Esophagus squamous epithelium (tissue), 5 donors: Measurements from ENCODE around the gene CCNDBP1. TPM values are rescaled to one million over a fixed set of nuclear protein-coding genes. Genes with fewer than 3 reads are reported as not detected.

ENCODE experiments used
- DNase-seq: peaks from one replicate; lab custom pipeline; 2025; lab: John Stamatoyannopoulos, UW
- H3K27ac ChIP-seq, 4 donors: fragments of 200-600 bp; sonication (generic); one replicate each; pipeline ENCODE4 v1.5.1; 2016 to 2019; ENCODE audit warnings: mild to moderate bottlenecking in 1 of 4
- H3K27me3 ChIP-seq, 4 donors: fragments of 200-600 bp; sonication (generic); 1 replicate in 3 of 4; 2 replicates in 1 of 4; pipeline versions ENCODE4 v1.5.1 to v1.6.0; 2017 to 2021; ENCODE audit warnings: antibody characterized with exemption in 1 of 4
- H3K36me3 ChIP-seq, 3 donors: fragments of 200-600 bp; sonication (generic); one replicate each; pipeline ENCODE4 v1.5.1; 2016 to 2019
- H3K4me1 ChIP-seq, 3 donors: fragments of 200-600 bp; sonication (generic); one replicate each; pipeline ENCODE4 v1.5.1; 2017 to 2019
- H3K4me3 ChIP-seq, 4 donors: fragments of 200-600 bp; sonication (generic); 1 replicate in 3 of 4; 2 replicates in 1 of 4; pipeline ENCODE4 v1.5.1; 2016 to 2019; ENCODE audit warnings: mild to moderate bottlenecking in 2 of 4, moderate library complexity in 1 of 4
- H3K9me3 ChIP-seq, 3 donors: fragments of 200-600 bp; sonication (generic); one replicate each; pipeline ENCODE4 v1.5.1; 2016 to 2019
- CTCF ChIP-seq, 6 experiments: fragments of 450-650 bp in 4 of 6; fragments of 200-600 bp in 2 of 6; sonication (generic) in 2 of 6; IDR thresholded peaks; one replicate each; pipeline ENCODE4 v1.5.1; 2016 to 2019; ENCODE audit warnings: antibody characterized with exemption in 6 of 6, mild to moderate bottlenecking in 4 of 6, moderate library complexity in 4 of 6
- POLR2A ChIP-seq, 4 donors: fragments of 450-650 bp; IDR thresholded peaks; one replicate each; pipeline ENCODE4 v1.6.1; 2017; ENCODE audit warnings: antibody characterized with exemption in 4 of 4, mild to moderate bottlenecking in 4 of 4, moderate library complexity in 3 of 4
- WGBS, 2 donors: methylation state at CpG; one replicate each; pipeline ENCODE4 v1.1.5; 2018; 5-methylcytosine and 5-hydroxymethylcytosine counted together
- intact Hi-C: fragments of 100-400 bp; cut with DNase I; formaldehyde crosslinking; loops from one replicate; pipeline ENCODE4 v1.15.0; 2022
- total RNA-seq, 4 donors: library from RNA; depleted of rRNA; stranded (reverse); fragments of >200 nt; gene quantifications; one replicate each; pipeline ENCODE4 v1.1.0, GENCODE V29; 2016
- donor health status: DM: yes; HTN: yes; CAD: no.

CCNDBP1 gene, protein sequence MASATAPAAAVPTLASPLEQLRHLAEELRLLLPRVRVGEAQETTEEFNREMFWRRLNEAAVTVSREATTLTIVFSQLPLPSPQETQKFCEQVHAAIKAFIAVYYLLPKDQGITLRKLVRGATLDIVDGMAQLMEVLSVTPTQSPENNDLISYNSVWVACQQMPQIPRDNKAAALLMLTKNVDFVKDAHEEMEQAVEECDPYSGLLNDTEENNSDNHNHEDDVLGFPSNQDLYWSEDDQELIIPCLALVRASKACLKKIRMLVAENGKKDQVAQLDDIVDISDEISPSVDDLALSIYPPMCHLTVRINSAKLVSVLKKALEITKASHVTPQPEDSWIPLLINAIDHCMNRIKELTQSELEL
- 10 to 100 TPM; 36.5 to 78.4 (median 71.5) TPM for total RNA-seq

- WGBS, 2 donors = 0 to 2% methylated on average over 5 to 10 of the region's 69 CpGs
- peaks cover 0 to 26% (median 7%) of the 10 kb centered on the region in 3 donors for H3K36me3 ChIP-seq
- DNase-seq = peak; percentile 86
- no peaks in the 10 kb centered on the region for H3K27me3 ChIP-seq
- peak within 1 kb of the TSS; percentile 87 to 96 (median 95) for H3K27ac ChIP-seq
- peaks cover 0 to 56% (median 14%) of the 10 kb centered on the region in 3 donors for H3K4me1 ChIP-seq
- H3K4me3 ChIP-seq = peak within 1 kb of the TSS; percentile 70 to 91 (median 78)
- TF ChIP-seq CTCF (IDR thresholded peaks at IDR 0.05) (peak in 4 of 6 experiments; percentile 22 to 32 (median 26)), POLR2A (IDR thresholded peaks at IDR 0.05) (peak in 3 of 4 donors; percentile 60 to 89 (median 87))
- H3K9me3 ChIP-seq = no peaks in the 10 kb centered on the region
- intact Hi-C loops = no loop called here
These were observed at the start of gene CCNDBP1 for GRCh38 chr15:43185157-43186002. Gene CCNDBP1 (plus strand): TSS chr15:43185403. CDS start chr15:43185499, 96 bp downstream.

DNA sequence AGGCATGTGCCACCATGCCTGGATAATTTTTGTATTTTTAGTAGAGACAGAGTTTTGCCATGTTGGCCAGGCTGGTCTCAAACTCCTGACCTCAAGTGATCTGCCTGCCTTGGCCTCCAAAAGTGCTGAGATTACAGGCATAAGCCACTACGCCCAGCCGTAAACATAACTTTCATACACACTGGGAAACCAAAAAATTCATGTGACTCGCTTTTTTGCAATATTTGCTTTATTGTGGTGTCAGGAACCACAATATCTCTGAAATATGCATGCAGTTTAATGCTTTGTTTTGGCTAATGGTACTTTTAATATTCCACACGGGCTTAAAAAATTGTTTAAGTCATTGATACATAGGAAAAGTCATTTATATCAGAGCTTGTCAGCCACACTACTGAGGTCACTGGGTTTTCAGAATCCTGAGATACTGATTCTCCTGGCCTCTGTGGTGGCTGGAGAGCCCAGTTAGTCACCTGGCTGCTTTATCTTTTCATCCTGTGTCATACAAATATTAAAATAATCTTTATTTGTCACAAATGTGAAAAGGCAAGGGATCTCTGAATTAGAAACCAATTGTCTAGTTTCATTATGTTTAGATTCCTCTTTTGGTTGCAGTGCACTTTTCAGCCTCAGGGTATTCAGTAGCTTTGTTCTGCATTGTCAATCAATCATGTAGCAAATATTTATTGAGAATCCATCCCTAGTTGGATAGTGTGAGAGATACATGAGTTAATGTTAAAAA, 41.8 kb upstream of the CCNDBP1 start:
- no peaks in the 10 kb centered on the region for H3K4me1 ChIP-seq
- peaks cover 5 to 68% (median 9%) of the 10 kb centered on the region in 3 donors for H3K36me3 ChIP-seq
- 78 to 85% methylated on average over 4 of the region's 4 CpGs for WGBS, 2 donors
- no peaks in the 10 kb centered on the region for H3K9me3 ChIP-seq
- no peak for DNase-seq
- TF ChIP-seq POLR2A (IDR thresholded peaks at IDR 0.05) = no peak
- no peak for TF ChIP-seq CTCF (IDR thresholded peaks at IDR 0.05)
- intact Hi-C loops = no loop called here
- no peak overlapping the region for H3K4me3 ChIP-seq
- H3K27me3 ChIP-seq = no peaks in the 10 kb centered on the region
- no peak overlapping the region for H3K27ac ChIP-seq

DNA sequence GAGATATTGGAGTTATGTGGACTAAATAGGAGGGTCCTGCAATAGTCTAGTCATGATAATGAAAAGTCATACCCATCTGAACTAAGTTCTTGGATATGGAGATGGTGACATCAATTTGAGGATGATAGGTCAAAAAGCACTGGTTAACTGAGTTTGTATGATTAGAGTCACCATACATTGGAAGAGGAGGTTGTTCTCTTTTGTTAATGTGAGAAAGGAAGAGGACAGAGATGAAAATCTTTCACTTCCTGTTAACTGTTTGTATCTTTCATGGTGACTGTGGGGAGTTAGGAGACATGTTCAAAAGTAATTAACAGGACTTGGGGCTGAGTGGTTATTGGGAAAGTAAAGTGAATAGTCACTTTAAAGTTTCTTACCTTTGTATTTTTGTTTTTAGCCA, 40.7 kb upstream of the CCNDBP1 start:
- H3K4me3 ChIP-seq = no peak overlapping the region
- H3K4me1 ChIP-seq = no peaks in the 10 kb centered on the region
- intact Hi-C loops = no loop called here
- H3K27ac ChIP-seq = no peak overlapping the region
- no peak for TF ChIP-seq POLR2A (IDR thresholded peaks at IDR 0.05)
- no peak for TF ChIP-seq CTCF (IDR thresholded peaks at IDR 0.05)
- peaks cover 5 to 68% (median 16%) of the 10 kb centered on the region in 3 donors for H3K36me3 ChIP-seq
- H3K9me3 ChIP-seq = no peaks in the 10 kb centered on the region
- DNase-seq = no peak
- H3K27me3 ChIP-seq = no peaks in the 10 kb centered on the region

DNA sequence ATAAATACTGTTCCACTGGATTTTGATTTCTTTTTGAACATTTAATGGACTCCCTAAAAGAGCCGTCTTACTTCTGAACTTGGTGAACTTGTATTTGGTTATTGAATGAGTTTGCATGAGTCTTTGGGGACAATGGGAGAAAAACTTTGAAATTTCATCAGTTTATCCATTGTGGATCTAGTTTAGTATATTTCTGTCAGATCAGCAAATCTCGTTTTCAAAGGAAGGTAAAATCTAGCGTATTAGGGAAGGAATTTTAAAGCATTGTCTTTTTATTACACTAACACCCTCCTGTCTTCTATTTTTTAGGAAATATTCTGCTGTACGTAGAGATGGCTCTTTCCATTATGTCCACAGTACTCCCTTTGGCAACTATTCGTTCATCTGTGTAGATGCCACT, 39.0 kb upstream of the CCNDBP1 start:
- no peak overlapping the region for H3K27ac ChIP-seq
- DNase-seq = no peak
- H3K4me1 ChIP-seq = no peaks in the 10 kb centered on the region
- no peaks in the 10 kb centered on the region for H3K9me3 ChIP-seq
- H3K27me3 ChIP-seq = no peaks in the 10 kb centered on the region
- intact Hi-C loops = no loop called here
- WGBS, 2 donors = 89 to 90% methylated on average over 5 of the region's 5 CpGs
- no peak overlapping the region for H3K4me3 ChIP-seq
- TF ChIP-seq POLR2A (IDR thresholded peaks at IDR 0.05) = no peak
- TF ChIP-seq CTCF (IDR thresholded peaks at IDR 0.05) = no peak
- peaks cover 0 to 68% (median 18%) of the 10 kb centered on the region in 3 donors for H3K36me3 ChIP-seq
